Tongue (tissue), 2 donors: ENCODE results near the gene CACNA2D4. TPM values are rescaled to one million over a fixed set of nuclear protein-coding genes. Genes with fewer than 3 reads are reported as not detected.

Source experiments
- DNase-seq: peaks from one replicate; pipeline ENCODE4 v3.0.0-alpha.2; 2015
- total RNA-seq: library from RNA; depleted of rRNA; stranded (reverse); fragments of >200 nt; gene quantifications from one replicate; pipeline ENCODE4 v1.2.3, GENCODE V29; 2014

Gene CACNA2D4
- total RNA-seq, 1 donor from 2014 or later, result 3.2 TPM

- DNase-seq, result no peak
Measured at GRCh38 chr12:1934831-1935230, 16.4 kb upstream of the CACNA2D4 start.

GRCh38 chr12:1934068-1934467 lies 15.6 kb upstream of the CACNA2D4 start:
- DNase-seq, result no peak

- peak; percentile 87 for DNase-seq
Measured at GRCh38 chr12:1933342-1934051, 15.0 kb upstream of the CACNA2D4 start.

- DNase-seq, result peak; percentile 71
Measured at GRCh38 chr12:1932264-1932777, 13.9 kb upstream of the CACNA2D4 start.

- no peak for DNase-seq
Measured at GRCh38 chr12:1931642-1932041, 13.2 kb upstream of the CACNA2D4 start.

- DNase-seq, result no peak
Measured at GRCh38 chr12:1930803-1931597, 12.5 kb upstream of the CACNA2D4 start.

GRCh38 chr12:1929985-1930802 lies 11.7 kb upstream of the CACNA2D4 start:
- no peak for DNase-seq

GRCh38 chr12:1929241-1929984 lies 11.0 kb upstream of the CACNA2D4 start:
- no peak for DNase-seq

GRCh38 chr12:1928439-1929121 lies 10.1 kb upstream of the CACNA2D4 start:
- no peak for DNase-seq

GRCh38 chr12:1927751-1928351 lies 9.4 kb upstream of the CACNA2D4 start:
- peak; percentile 49 for DNase-seq

- DNase-seq, result no peak
Measured at GRCh38 chr12:1927051-1927680, 8.7 kb upstream of the CACNA2D4 start.

GRCh38 chr12:1926251-1926657 lies 7.8 kb upstream of the CACNA2D4 start:
- DNase-seq, result peak; percentile 61

- DNase-seq, result no peak
Measured at GRCh38 chr12:1925684-1926006, 7.2 kb upstream of the CACNA2D4 start.

GRCh38 chr12:1924996-1925683 lies 6.7 kb upstream of the CACNA2D4 start:
- no peak for DNase-seq

- DNase-seq, result no peak
Measured at GRCh38 chr12:1922985-1923384, 4.5 kb upstream of the CACNA2D4 start.

- no peak for DNase-seq
Measured at GRCh38 chr12:1922075-1922709, 3.7 kb upstream of the CACNA2D4 start.

- DNase-seq, result no peak
Measured at GRCh38 chr12:1920971-1921370, 2.5 kb upstream of the CACNA2D4 start.

GRCh38 chr12:1920436-1920835 lies 2.0 kb upstream of the CACNA2D4 start:
- no peak for DNase-seq

GRCh38 chr12:1919763-1920162 lies 1.3 kb upstream of the CACNA2D4 start:
- DNase-seq, result no peak
